HEK293 (cell line): ENCODE data around the gene CDK5R2.

Experiments used
- ZNF433 ChIP-seq: fragments of 450-650 bp; formaldehyde crosslinking; IDR thresholded peaks from 2 replicates; pipeline ENCODE4 v1.5.1; 2016; ENCODE audit warnings: missing biosample characterization, missing genetic modification characterization, low read depth
- ZNF561 ChIP-seq: fragments of 450-650 bp; IDR thresholded peaks from 2 replicates; pipeline ENCODE4 v1.5.1; 2018; ENCODE audit warnings: missing biosample characterization, missing genetic modification characterization, borderline replicate concordance
- ZNF792 ChIP-seq: fragments of 450-650 bp; formaldehyde crosslinking; IDR thresholded peaks from 2 replicates; pipeline ENCODE4 v1.5.1; 2016; ENCODE audit warnings: missing biosample characterization, missing genetic modification characterization
- ZNF843 ChIP-seq: fragments of 450-650 bp; formaldehyde crosslinking; IDR thresholded peaks from 2 replicates; pipeline ENCODE4 v1.5.1; 2016; ENCODE audit warnings: missing biosample characterization, missing genetic modification characterization
- ZSCAN16 ChIP-seq: fragments of 450-650 bp; formaldehyde crosslinking; IDR thresholded peaks from 2 replicates; pipeline ENCODE4 v1.5.1; 2016; ENCODE audit warnings: missing biosample characterization, missing genetic modification characterization
- TF ChIP-seq, protein P1 (sequence below): fragments of 450-650 bp; formaldehyde crosslinking; IDR thresholded peaks from 2 replicates; pipeline ENCODE4 v1.5.1; 2016; ENCODE audit warnings: missing biosample characterization, missing genetic modification characterization
- TF ChIP-seq, protein P2 (sequence below): fragments of 450-650 bp; formaldehyde crosslinking; IDR thresholded peaks from 2 replicates; pipeline ENCODE4 v1.5.1; 2017; ENCODE audit warnings: missing biosample characterization, missing genetic modification characterization
- TF ChIP-seq, protein P3 (sequence below): fragments of 450-650 bp; formaldehyde crosslinking; IDR thresholded peaks from 2 replicates; pipeline ENCODE4 v1.5.1; 2016; ENCODE audit warnings: missing biosample characterization, missing genetic modification characterization, borderline replicate concordance

DNA sequence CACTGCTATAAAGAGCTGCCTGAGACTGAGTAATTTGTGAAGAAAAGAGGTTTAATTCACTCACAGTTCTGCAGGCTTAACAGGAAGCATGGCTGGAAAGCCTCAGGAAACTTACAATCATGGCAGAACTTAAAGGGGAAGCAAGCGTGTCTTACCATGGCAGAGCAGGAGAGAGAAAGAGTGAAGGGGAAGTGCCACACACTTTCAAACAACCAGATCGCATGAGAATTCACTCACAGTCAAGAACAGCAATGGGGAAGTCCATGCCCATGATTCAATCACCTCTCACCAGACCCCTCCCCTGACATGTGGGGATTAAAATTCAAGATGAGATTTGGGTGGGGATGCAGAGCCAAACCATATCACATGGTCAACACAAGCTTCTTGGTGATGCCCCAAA, 34.7 kb upstream of the CDK5R2 start:
- TF ChIP-seq ZNF843 (tag by site-specific recombination) (no peak), ZSCAN16 (tag by site-specific recombination) (no peak), ZNF433 (no peak), ZNF792 (no peak), ZNF561 (tag by site-specific recombination) (no peak)
- TF ChIP-seq, protein P1, sequence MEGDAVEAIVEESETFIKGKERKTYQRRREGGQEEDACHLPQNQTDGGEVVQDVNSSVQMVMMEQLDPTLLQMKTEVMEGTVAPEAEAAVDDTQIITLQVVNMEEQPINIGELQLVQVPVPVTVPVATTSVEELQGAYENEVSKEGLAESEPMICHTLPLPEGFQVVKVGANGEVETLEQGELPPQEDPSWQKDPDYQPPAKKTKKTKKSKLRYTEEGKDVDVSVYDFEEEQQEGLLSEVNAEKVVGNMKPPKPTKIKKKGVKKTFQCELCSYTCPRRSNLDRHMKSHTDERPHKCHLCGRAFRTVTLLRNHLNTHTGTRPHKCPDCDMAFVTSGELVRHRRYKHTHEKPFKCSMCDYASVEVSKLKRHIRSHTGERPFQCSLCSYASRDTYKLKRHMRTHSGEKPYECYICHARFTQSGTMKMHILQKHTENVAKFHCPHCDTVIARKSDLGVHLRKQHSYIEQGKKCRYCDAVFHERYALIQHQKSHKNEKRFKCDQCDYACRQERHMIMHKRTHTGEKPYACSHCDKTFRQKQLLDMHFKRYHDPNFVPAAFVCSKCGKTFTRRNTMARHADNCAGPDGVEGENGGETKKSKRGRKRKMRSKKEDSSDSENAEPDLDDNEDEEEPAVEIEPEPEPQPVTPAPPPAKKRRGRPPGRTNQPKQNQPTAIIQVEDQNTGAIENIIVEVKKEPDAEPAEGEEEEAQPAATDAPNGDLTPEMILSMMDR: no peak
- TF ChIP-seq, protein P2, sequence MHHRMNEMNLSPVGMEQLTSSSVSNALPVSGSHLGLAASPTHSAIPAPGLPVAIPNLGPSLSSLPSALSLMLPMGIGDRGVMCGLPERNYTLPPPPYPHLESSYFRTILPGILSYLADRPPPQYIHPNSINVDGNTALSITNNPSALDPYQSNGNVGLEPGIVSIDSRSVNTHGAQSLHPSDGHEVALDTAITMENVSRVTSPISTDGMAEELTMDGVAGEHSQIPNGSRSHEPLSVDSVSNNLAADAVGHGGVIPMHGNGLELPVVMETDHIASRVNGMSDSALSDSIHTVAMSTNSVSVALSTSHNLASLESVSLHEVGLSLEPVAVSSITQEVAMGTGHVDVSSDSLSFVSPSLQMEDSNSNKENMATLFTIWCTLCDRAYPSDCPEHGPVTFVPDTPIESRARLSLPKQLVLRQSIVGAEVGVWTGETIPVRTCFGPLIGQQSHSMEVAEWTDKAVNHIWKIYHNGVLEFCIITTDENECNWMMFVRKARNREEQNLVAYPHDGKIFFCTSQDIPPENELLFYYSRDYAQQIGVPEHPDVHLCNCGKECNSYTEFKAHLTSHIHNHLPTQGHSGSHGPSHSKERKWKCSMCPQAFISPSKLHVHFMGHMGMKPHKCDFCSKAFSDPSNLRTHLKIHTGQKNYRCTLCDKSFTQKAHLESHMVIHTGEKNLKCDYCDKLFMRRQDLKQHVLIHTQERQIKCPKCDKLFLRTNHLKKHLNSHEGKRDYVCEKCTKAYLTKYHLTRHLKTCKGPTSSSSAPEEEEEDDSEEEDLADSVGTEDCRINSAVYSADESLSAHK (tag by site-specific recombination): no peak
- TF ChIP-seq, protein P3, sequence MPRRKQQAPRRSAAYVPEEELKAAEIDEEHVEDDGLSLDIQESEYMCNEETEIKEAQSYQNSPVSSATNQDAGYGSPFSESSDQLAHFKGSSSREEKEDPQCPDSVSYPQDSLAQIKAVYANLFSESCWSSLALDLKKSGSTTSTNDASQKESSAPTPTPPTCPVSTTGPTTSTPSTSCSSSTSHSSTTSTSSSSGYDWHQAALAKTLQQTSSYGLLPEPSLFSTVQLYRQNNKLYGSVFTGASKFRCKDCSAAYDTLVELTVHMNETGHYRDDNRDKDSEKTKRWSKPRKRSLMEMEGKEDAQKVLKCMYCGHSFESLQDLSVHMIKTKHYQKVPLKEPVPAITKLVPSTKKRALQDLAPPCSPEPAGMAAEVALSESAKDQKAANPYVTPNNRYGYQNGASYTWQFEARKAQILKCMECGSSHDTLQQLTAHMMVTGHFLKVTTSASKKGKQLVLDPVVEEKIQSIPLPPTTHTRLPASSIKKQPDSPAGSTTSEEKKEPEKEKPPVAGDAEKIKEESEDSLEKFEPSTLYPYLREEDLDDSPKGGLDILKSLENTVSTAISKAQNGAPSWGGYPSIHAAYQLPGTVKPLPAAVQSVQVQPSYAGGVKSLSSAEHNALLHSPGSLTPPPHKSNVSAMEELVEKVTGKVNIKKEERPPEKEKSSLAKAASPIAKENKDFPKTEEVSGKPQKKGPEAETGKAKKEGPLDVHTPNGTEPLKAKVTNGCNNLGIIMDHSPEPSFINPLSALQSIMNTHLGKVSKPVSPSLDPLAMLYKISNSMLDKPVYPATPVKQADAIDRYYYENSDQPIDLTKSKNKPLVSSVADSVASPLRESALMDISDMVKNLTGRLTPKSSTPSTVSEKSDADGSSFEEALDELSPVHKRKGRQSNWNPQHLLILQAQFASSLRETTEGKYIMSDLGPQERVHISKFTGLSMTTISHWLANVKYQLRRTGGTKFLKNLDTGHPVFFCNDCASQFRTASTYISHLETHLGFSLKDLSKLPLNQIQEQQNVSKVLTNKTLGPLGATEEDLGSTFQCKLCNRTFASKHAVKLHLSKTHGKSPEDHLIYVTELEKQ (tag by site-specific recombination): no peak
